HFFc6 (cell line): ENCODE measurements around the gene SLC28A1. TPM values are rescaled to one million over a fixed set of nuclear protein-coding genes. Genes with fewer than 3 reads are reported as not detected.

Experiments used
- DNase-seq: peaks from one replicate; pipeline ENCODE4 v3.0.0-alpha.2; 2018
- H3K27ac Mint-ChIP-seq: 2 replicates; pipeline ENCODE4 v1.8.0; 2020; ENCODE audit warnings: mild to moderate bottlenecking, mixed read lengths
- H3K27me3 Mint-ChIP-seq: 2 replicates; pipeline ENCODE4 v1.8.0; 2021; ENCODE audit warnings: mild to moderate bottlenecking, moderate library complexity, mixed read lengths; ENCODE audit not compliant: insufficient read depth
- H3K36me3 Mint-ChIP-seq: 2 replicates; pipeline ENCODE4 v1.8.0; 2021; ENCODE audit warnings: low read depth, mixed read lengths
- H3K4me1 Mint-ChIP-seq: 2 replicates; pipeline ENCODE4 v1.8.0; 2020; ENCODE audit warnings: low read depth, mixed read lengths
- H3K4me3 Mint-ChIP-seq: 2 replicates; pipeline ENCODE4 v1.8.0; 2020; ENCODE audit warnings: mild to moderate bottlenecking, moderate library complexity, mixed read lengths
- H3K9me3 Mint-ChIP-seq: 2 replicates; pipeline ENCODE4 v1.8.0; 2020; ENCODE audit warnings: mild to moderate bottlenecking, mixed read lengths
- CTCF ChIP-seq: fragments of 200-600 bp; sonication (generic); IDR thresholded peaks from 2 replicates; pipeline ENCODE4 v1.5.0; 2021; ENCODE audit warnings: antibody characterized with exemption, mild to moderate bottlenecking
- long read RNA-seq: library from polyadenylated mRNA; unstranded; transcript quantifications from one replicate; pipeline ENCODE4 v2.0.0, GENCODE V29; 2019
- total RNA-seq, 6 experiments: library from RNA; stranded (reverse); fragmentation: NEBNext Ultra II Directional; extraction: Animal tissue kit (Norgen Biotek cat#: 25700); gene quantifications; 2 replicates in 1 of 6; 3 replicates in 5 of 6; pipeline ENCODE4 v1.2.3, GENCODE V29; 2021

The SLC28A1 gene
- total RNA-seq: not detected
- long read RNA-seq: 0 reads

- no peak for TF ChIP-seq CTCF
- H3K27ac Mint-ChIP-seq: no peak within 1 kb of the TSS
- DNase-seq: no peak
- H3K9me3 Mint-ChIP-seq: no peaks in the 10 kb centered on the region
- peaks cover 15% of the 10 kb centered on the region for H3K27me3 Mint-ChIP-seq
- no peaks in the 10 kb centered on the region for H3K36me3 Mint-ChIP-seq
- peaks cover 5% of the 10 kb centered on the region; the same call in 1 of the 2 replicates for H3K4me1 Mint-ChIP-seq
- no peak within 1 kb of the TSS for H3K4me3 Mint-ChIP-seq
These were observed at the start of gene SLC28A1 for GRCh38 chr15:84883916-84884781. SLC28A1 (plus strand) TSS chr15:84884662; CDS start chr15:84887761, 3,099 bp downstream.

GRCh38 chr15:84834969-84835368, 49.5 kb upstream of the SLC28A1 start:
- H3K9me3 Mint-ChIP-seq: no peaks in the 10 kb centered on the region
- DNase-seq: no peak
- no peak overlapping the region for H3K27ac Mint-ChIP-seq
- TF ChIP-seq CTCF: no peak
- no peak overlapping the region for H3K4me3 Mint-ChIP-seq
- peaks cover 6% of the 10 kb centered on the region; the same call in 1 of the 2 replicates for H3K4me1 Mint-ChIP-seq
- H3K36me3 Mint-ChIP-seq: peaks cover 6% of the 10 kb centered on the region; the same call in 1 of the 2 replicates
- H3K27me3 Mint-ChIP-seq: peaks cover 15% of the 10 kb centered on the region

- TF ChIP-seq CTCF: no peak
- no peak for DNase-seq
- H3K4me1 Mint-ChIP-seq: peaks cover 7% of the 10 kb centered on the region
- no peaks in the 10 kb centered on the region for H3K9me3 Mint-ChIP-seq
- no peak overlapping the region for H3K4me3 Mint-ChIP-seq
- H3K36me3 Mint-ChIP-seq: peaks cover 6% of the 10 kb centered on the region; the same call in 1 of the 2 replicates
- no peak overlapping the region for H3K27ac Mint-ChIP-seq
- peaks cover 15% of the 10 kb centered on the region for H3K27me3 Mint-ChIP-seq
These were observed 48.7 kb upstream of the SLC28A1 start for GRCh38 chr15:84835661-84836337.

- Mint-ChIP-seq H3K4me1 (peaks cover 13% of the 10 kb centered on the region), H3K9me3 (no peaks in the 10 kb centered on the region), H3K27ac (no peak overlapping the region), H3K36me3 (no peaks in the 10 kb centered on the region), H3K27me3 (peaks cover 15% of the 10 kb centered on the region), H3K4me3 (no peak overlapping the region)
- no peak for TF ChIP-seq CTCF
- DNase-seq: no peak
These were observed 47.6 kb upstream of the SLC28A1 start for GRCh38 chr15:84836844-84837243.

- Mint-ChIP-seq H3K4me3 (no peak overlapping the region), H3K27ac (no peak overlapping the region), H3K9me3 (no peaks in the 10 kb centered on the region), H3K36me3 (no peaks in the 10 kb centered on the region), H3K27me3 (peaks cover 10% of the 10 kb centered on the region), H3K4me1 (peaks cover 7% of the 10 kb centered on the region)
- TF ChIP-seq CTCF: no peak
- DNase-seq: no peak
These were observed 44.7 kb upstream of the SLC28A1 start for GRCh38 chr15:84839714-84840113.
